Smooth muscle cell (in vitro differentiated cells): ENCODE measurements around the gene AQP7. TPM values are rescaled to one million over a fixed set of nuclear protein-coding genes. Genes with fewer than 3 reads are reported as not detected.
"Not testable (repeated sequence)": the region's sequence is repeated elsewhere in the genome, so short reads cannot be mapped to it uniquely, and the experiment has no call there.

ENCODE experiments used
- DNase-seq: peaks from one replicate; lab custom pipeline; 2025; ENCODE audit not compliant: unreplicated experiment; lab: John Stamatoyannopoulos, UW
- H2AFZ ChIP-seq: fragments of 200-600 bp; sonication (generic); 2 replicates; pipeline ENCODE4 v1.6.0; 2016; ENCODE audit warnings: antibody characterized with exemption, low read depth, mild to moderate bottlenecking
- H3F3A ChIP-seq: fragments of 200-600 bp; sonication (generic); 2 replicates; pipeline ENCODE4 v1.6.0; 2017; ENCODE audit warnings: antibody characterized with exemption, low read depth
- H3K27ac ChIP-seq: fragments of 200-600 bp; sonication (generic); 2 replicates; pipeline ENCODE4 v1.5.1; 2016; ENCODE audit warnings: low read depth, mild to moderate bottlenecking
- H3K27me3 ChIP-seq: fragments of 200-600 bp; sonication (generic); 2 replicates; pipeline ENCODE4 v1.6.1; 2016; ENCODE audit warnings: low read depth, mild to moderate bottlenecking
- H3K36me3 ChIP-seq: fragments of 200-600 bp; sonication (generic); 2 replicates; pipeline ENCODE4 v1.5.1; 2016; ENCODE audit warnings: low read depth
- H3K4me1 ChIP-seq: fragments of 200-600 bp; sonication (generic); 2 replicates; pipeline ENCODE4 v1.5.1; 2016; ENCODE audit warnings: low read depth
- H3K4me2 ChIP-seq: fragments of 200-600 bp; sonication (generic); 2 replicates; pipeline ENCODE4 v1.6.0; 2016; ENCODE audit warnings: mild to moderate bottlenecking
- H3K4me3 ChIP-seq: fragments of 200-600 bp; sonication (generic); 2 replicates; pipeline ENCODE4 v1.5.1; 2016; ENCODE audit warnings: mild to moderate bottlenecking
- H3K79me2 ChIP-seq: fragments of 200-600 bp; sonication (generic); 2 replicates; pipeline ENCODE4 v1.6.0; 2016; ENCODE audit warnings: low read depth, mild to moderate bottlenecking
- H3K9ac ChIP-seq: fragments of 200-600 bp; sonication (generic); 2 replicates; pipeline ENCODE4 v1.6.0; 2016; ENCODE audit warnings: low read depth
- H3K9me3 ChIP-seq: fragments of 200-600 bp; sonication (generic); replicated peaks from 2 replicates; pipeline ENCODE4 v1.5.1; 2016; ENCODE audit warnings: low read depth
- H4K20me1 ChIP-seq: fragments of 200-600 bp; sonication (generic); 2 replicates; pipeline ENCODE4 v1.6.0; 2016; ENCODE audit warnings: low read depth
- WGBS: methylation state at CpG from one replicate; pipeline ENCODE4 v1.1.7; 2016; ENCODE audit warnings: low lambda C conversion rate; 5-methylcytosine and 5-hydroxymethylcytosine counted together
- polyA plus RNA-seq: library from polyadenylated mRNA; unstranded; fragments of >200 nt; fragmentation: Nextera tagmentation; extraction: Ambion mirVana; gene quantifications from 2 replicates; pipeline ENCODE4 v1.2.1, GENCODE V29; 2016
- total RNA-seq: library from RNA; depleted of rRNA; stranded (reverse); fragments of >200 nt; gene quantifications from 2 replicates; pipeline ENCODE4 v1.2.3, GENCODE V29; 2014
- TF ChIP-seq, protein P1 (sequence below): fragments of 200-600 bp; sonication (generic); IDR thresholded peaks from 2 replicates; pipeline ENCODE4 v1.5.1; 2017; ENCODE audit warnings: borderline replicate concordance, mild to moderate bottlenecking, antibody characterized with exemption; ENCODE audit not compliant: insufficient read depth, poor library complexity, severe bottlenecking

AQP7 gene
- total and polyA plus RNA-seq, 2 experiments from 2014 or later = 0.45 to 0.76 TPM

DNA sequence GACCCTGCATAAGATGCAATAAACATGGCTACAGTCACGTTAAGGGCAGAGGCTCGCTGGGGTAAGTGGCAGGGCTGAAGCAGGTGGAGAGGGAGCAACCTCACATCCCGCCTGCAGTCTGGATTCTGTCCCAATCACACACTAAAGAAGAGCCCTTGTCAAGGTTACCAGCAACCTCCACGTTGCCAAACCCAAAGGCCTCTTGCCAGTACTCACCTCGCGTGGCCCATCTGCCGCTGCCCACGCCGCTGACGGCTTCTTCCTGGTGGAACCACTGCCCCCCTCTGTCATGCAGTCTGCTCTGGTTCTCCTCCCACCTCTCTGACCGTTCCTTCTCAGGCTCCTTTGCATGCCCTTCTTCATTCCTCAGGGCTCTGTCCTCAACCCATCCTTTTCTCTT is 8.8 kb downstream of the AQP7 start:
- 86% methylated on average over 11 of the region's 11 CpGs for WGBS
- H3K27ac ChIP-seq = no peak overlapping the region

DNA sequence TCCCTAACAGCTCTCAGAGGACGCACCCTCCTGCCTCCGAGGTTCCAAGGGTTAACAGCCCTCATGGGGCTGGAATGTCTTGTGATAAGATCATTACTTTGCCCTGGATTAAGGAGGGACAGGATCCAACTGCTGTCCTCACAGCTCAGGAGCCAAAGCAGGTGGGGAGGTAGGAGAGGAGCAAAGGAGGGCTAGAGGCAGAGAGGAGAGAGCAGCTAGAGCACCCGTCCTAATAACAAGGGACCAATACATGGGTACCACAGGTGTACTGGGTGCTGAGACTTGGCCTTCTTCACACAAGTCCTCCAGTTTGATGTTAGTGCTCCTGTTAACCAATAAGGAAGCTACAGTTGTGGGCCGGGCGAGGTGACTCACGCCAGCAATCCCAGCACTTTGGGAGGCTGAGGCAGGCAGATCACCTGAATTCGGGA is 9.8 kb downstream of the AQP7 start:
- not testable (repeated sequence) for H3K4me1 ChIP-seq, H3K36me3 ChIP-seq, H3F3A ChIP-seq, H3K4me2 ChIP-seq, H3K27me3 ChIP-seq, DNase-seq, H3K27ac ChIP-seq, H3K9me3 ChIP-seq, H3K79me2 ChIP-seq, H4K20me1 ChIP-seq, H3K9ac ChIP-seq, H2AFZ ChIP-seq, H3K4me3 ChIP-seq
- WGBS = 69% methylated on average over 7 of the region's 7 CpGs

More for the DNA sequence above, 8.8 kb downstream of the AQP7 start:
- H2AFZ ChIP-seq = no peak overlapping the region
- no peaks in the 10 kb centered on the region for H3K9me3 ChIP-seq
- H3K4me1 ChIP-seq = peaks cover 4% of the 10 kb centered on the region
- no peak overlapping the region for H3K4me3 ChIP-seq
- H4K20me1 ChIP-seq = no peaks in the 10 kb centered on the region
- TF ChIP-seq, protein P1, sequence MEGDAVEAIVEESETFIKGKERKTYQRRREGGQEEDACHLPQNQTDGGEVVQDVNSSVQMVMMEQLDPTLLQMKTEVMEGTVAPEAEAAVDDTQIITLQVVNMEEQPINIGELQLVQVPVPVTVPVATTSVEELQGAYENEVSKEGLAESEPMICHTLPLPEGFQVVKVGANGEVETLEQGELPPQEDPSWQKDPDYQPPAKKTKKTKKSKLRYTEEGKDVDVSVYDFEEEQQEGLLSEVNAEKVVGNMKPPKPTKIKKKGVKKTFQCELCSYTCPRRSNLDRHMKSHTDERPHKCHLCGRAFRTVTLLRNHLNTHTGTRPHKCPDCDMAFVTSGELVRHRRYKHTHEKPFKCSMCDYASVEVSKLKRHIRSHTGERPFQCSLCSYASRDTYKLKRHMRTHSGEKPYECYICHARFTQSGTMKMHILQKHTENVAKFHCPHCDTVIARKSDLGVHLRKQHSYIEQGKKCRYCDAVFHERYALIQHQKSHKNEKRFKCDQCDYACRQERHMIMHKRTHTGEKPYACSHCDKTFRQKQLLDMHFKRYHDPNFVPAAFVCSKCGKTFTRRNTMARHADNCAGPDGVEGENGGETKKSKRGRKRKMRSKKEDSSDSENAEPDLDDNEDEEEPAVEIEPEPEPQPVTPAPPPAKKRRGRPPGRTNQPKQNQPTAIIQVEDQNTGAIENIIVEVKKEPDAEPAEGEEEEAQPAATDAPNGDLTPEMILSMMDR = no peak
- H3F3A ChIP-seq = no peaks in the 10 kb centered on the region
- no peaks in the 10 kb centered on the region for H3K27me3 ChIP-seq
- DNase-seq = no peak
- H3K36me3 ChIP-seq = no peaks in the 10 kb centered on the region
- H3K79me2 ChIP-seq = no peaks in the 10 kb centered on the region
- no peak overlapping the region for H3K9ac ChIP-seq
- no peak overlapping the region for H3K4me2 ChIP-seq

DNA sequence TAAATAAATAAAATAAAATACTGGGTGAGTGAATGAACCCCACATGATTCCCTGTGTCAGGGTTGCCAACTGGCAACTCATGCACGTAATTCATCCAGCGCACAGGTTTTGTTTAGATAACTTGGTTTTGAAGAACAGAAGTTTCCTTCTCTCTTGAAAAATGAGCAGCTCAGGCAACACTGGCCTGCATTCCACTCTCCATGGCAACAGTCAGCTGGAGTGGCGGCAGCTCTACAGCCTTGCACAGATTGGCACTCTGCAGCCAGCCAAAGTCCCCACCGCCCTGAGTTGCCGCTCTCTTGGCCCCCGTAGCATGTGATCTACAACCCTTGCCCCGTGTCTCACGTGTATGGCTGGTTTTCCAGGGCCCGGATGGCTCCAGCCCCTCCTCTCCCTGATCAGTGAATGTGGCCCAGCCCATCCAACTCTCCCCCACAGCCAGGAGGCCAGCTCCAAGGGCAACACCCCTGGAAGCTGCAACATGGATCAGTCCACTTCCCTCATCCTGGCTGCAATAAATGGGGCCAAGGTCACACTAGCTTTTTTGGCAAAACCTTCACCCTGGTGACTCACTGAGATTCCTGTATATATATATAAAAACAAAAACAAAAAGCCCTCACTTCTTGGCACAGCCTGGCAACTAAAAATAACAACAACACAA is 11.1 kb downstream of the AQP7 start:
- not testable (repeated sequence) for H3K9ac ChIP-seq, DNase-seq, H3K27me3 ChIP-seq, H3K9me3 ChIP-seq, H3K36me3 ChIP-seq, H2AFZ ChIP-seq, H3F3A ChIP-seq, H3K79me2 ChIP-seq, H3K4me1 ChIP-seq, H4K20me1 ChIP-seq
- Histone ChIP-seq H3K4me2 (peak overlapping the region; percentile 11), H3K27ac (peak overlapping the region; percentile 56), H3K4me3 (peak overlapping the region; percentile 5)
- 13% methylated on average over 9 of the region's 9 CpGs for WGBS

DNA sequence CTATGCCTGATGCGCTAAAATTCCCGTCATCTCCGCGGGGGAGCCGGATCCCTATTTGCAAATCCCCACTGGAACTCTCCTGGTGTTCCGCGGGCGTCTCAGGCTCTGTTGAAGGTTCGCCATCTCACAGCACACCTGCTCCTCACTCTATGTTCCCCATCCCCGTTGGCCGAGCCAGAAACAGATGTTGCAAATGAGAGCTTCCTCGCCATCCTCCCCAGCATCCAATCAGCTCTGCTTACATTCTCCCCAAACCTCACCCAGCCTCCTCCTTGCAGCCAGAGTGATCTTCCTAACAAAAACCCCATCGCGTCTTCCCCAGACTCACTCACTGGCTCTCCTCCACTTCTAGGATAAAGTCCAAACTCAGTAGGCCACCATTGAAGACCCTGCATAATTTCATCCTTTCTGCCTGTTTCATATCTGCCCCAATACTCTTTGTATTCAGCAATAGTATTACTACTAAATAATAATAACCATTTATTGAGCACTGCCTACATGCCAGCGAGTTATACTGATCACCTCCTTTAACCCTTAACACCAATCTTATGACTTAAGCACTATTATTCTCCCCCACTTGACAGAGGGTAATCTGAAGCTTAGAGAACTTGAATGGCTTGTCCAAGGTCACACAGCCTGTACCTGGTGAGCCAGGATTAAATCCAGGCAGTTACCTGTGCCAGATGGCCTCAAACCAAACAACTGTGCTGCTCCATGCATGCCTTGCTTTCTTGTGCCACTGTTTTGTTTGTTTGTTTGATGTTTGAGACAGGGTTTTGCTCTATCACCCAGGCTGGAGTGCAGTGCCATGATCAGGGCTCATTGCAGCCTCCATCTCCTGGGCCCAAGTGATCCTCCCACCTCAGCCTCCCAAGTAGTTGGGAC is 14.0 kb downstream of the AQP7 start:
- TF ChIP-seq, protein P1 = no peak
- Histone ChIP-seq H3K27ac (no peak overlapping the region), H3K36me3 (no peaks in the 10 kb centered on the region), H3K79me2 (no peaks in the 10 kb centered on the region), H3K4me2 (no peak overlapping the region), H4K20me1 (no peaks in the 10 kb centered on the region), H3K9me3 (no peaks in the 10 kb centered on the region), H3K4me3 (no peak overlapping the region), H3K9ac (no peak overlapping the region), H3F3A (no peaks in the 10 kb centered on the region), H2AFZ (no peak overlapping the region), H3K4me1 (peaks cover 4% of the 10 kb centered on the region), H3K27me3 (no peaks in the 10 kb centered on the region)
- 76% methylated on average over 14 of the region's 15 CpGs for WGBS
- no peak for DNase-seq

DNA sequence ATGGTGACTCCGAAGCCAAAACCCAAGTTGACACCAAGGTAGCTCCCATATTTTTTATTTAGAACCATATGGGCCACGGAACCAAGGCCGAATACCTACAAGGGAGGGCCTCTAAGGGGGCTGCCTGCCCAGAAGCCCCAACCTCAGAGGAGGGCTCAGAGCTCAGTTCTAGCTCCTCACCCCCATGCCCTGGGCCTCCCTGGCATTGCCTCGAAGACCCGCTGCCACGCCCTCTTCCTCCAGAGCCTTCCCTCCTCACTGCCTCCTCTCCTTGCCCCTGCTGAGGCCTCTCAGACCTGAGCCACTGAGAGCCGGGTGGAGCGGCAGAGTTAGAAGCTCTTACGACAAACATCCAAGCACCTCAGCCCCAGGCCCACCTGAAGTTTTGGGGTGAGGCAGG is 15.4 kb downstream of the AQP7 start:
- 94% methylated on average over 9 of the region's 9 CpGs for WGBS
- H3K36me3 ChIP-seq, H3K4me3 ChIP-seq, DNase-seq, H3K79me2 ChIP-seq, H3K9ac ChIP-seq, H3K4me2 ChIP-seq, H3K27ac ChIP-seq, H3F3A ChIP-seq, H3K27me3 ChIP-seq, H3K9me3 ChIP-seq, H4K20me1 ChIP-seq, H3K4me1 ChIP-seq, H2AFZ ChIP-seq: not testable (repeated sequence)

DNA sequence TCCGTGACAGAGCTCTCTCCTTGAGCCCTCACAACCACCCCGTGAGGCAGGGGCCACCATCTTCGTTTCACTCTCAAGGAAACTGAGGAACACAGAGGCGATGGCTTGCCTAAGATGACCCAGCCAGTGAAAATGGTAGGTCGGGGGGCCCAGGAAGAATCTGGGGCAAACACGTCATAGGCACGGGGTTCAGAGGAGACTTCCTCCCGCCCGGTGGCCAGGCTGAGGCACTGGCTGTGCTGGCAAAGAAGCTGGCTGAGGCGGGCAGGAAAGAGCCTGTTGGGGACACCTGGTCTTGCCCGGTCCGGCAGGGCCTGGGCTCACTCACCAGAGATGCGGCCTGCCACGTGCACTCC is 15.7 kb downstream of the AQP7 start:
- not testable (repeated sequence) for H3K9me3 ChIP-seq, H3K27me3 ChIP-seq, H3K4me1 ChIP-seq, H3K4me3 ChIP-seq, H3K36me3 ChIP-seq, H3K79me2 ChIP-seq, H2AFZ ChIP-seq, DNase-seq, H3K9ac ChIP-seq, H4K20me1 ChIP-seq, H3K4me2 ChIP-seq, H3F3A ChIP-seq, H3K27ac ChIP-seq
- WGBS = 96% methylated on average over 13 of the region's 14 CpGs
